ENCODE data around the gene ZBTB20.
A peak's percentile ranks its signal among the peaks of the same experiment; 100 is the strongest.

The ZBTB20 gene

GRCh38 chr3:114502204-114502603 is 644.9 kb downstream of the ZBTB20 start:
- TF ChIP-seq OSR1 (CRISPR knock-in tag; IDR thresholded peaks at IDR 0.05) (no peak), ZC3H10 (CRISPR knock-in tag; IDR thresholded peaks at IDR 0.05) (no peak), ZFP3 (CRISPR knock-in tag; IDR thresholded peaks at IDR 0.05) (no peak), BACH2 (CRISPR knock-in tag; IDR thresholded peaks at IDR 0.05; ENCODE audit: borderline replicate concordance) (no peak), PATZ1 (CRISPR knock-in tag; IDR thresholded peaks at IDR 0.05; ENCODE audit: borderline replicate concordance) (no peak), TOX (CRISPR knock-in tag; IDR thresholded peaks at IDR 0.05; ENCODE audit: borderline replicate concordance) (no peak)
- TF ChIP-seq, protein P1, sequence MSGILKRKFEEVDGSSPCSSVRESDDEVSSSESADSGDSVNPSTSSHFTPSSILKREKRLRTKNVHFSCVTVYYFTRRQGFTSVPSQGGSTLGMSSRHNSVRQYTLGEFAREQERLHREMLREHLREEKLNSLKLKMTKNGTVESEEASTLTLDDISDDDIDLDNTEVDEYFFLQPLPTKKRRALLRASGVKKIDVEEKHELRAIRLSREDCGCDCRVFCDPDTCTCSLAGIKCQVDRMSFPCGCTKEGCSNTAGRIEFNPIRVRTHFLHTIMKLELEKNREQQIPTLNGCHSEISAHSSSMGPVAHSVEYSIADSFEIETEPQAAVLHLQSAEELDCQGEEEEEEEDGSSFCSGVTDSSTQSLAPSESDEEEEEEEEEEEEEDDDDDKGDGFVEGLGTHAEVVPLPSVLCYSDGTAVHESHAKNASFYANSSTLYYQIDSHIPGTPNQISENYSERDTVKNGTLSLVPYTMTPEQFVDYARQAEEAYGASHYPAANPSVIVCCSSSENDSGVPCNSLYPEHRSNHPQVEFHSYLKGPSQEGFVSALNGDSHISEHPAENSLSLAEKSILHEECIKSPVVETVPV (CRISPR knock-in tag; IDR thresholded peaks at IDR 0.05), result no peak
- TF ChIP-seq, protein P2, sequence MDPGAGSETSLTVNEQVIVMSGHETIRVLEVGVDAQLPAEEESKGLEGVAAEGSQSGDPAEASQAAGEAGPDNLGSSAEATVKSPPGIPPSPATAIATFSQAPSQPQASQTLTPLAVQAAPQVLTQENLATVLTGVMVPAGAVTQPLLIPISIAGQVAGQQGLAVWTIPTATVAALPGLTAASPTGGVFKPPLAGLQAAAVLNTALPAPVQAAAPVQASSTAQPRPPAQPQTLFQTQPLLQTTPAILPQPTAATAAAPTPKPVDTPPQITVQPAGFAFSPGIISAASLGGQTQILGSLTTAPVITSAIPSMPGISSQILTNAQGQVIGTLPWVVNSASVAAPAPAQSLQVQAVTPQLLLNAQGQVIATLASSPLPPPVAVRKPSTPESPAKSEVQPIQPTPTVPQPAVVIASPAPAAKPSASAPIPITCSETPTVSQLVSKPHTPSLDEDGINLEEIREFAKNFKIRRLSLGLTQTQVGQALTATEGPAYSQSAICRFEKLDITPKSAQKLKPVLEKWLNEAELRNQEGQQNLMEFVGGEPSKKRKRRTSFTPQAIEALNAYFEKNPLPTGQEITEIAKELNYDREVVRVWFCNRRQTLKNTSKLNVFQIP (CRISPR knock-in tag; IDR thresholded peaks at IDR 0.05; ENCODE audit: borderline replicate concordance, low read depth), result no peak
- no peak for ATAC-seq

GRCh38 chr3:114499976-114500375 is 647.1 kb downstream of the ZBTB20 start:
- ATAC-seq, result no peak
- no peak for TF ChIP-seq TOX (CRISPR knock-in tag; IDR thresholded peaks at IDR 0.05; ENCODE audit: borderline replicate concordance)
- no peak for TF ChIP-seq ISL1 (CRISPR knock-in tag; IDR thresholded peaks at IDR 0.05)
- no peak for TF ChIP-seq CREB5 (CRISPR knock-in tag; IDR thresholded peaks at IDR 0.05; ENCODE audit: low read depth)
- no peak for TF ChIP-seq ZNF70 (CRISPR knock-in tag; IDR thresholded peaks at IDR 0.05)
- TF ChIP-seq TCF4 (CRISPR knock-in tag; IDR thresholded peaks at IDR 0.05; ENCODE audit: borderline replicate concordance), result no peak
- TF ChIP-seq RARB (CRISPR knock-in tag; IDR thresholded peaks at IDR 0.05), result no peak
- TF ChIP-seq GLIS3 (CRISPR knock-in tag; IDR thresholded peaks at IDR 0.05), result no peak
- no peak for TF ChIP-seq ZFP30 (CRISPR knock-in tag; IDR thresholded peaks at IDR 0.05)
- TF ChIP-seq ZNF565 (CRISPR knock-in tag; conservative IDR thresholded peaks at IDR 0.05; ENCODE audit: low read depth), result no peak
- TF ChIP-seq, protein P2 (CRISPR knock-in tag; IDR thresholded peaks at IDR 0.05; ENCODE audit: borderline replicate concordance, low read depth), result no peak
- no peak for TF ChIP-seq ZC3H10 (CRISPR knock-in tag; IDR thresholded peaks at IDR 0.05)
- TF ChIP-seq, protein P1 (CRISPR knock-in tag; IDR thresholded peaks at IDR 0.05), result no peak

DNA sequence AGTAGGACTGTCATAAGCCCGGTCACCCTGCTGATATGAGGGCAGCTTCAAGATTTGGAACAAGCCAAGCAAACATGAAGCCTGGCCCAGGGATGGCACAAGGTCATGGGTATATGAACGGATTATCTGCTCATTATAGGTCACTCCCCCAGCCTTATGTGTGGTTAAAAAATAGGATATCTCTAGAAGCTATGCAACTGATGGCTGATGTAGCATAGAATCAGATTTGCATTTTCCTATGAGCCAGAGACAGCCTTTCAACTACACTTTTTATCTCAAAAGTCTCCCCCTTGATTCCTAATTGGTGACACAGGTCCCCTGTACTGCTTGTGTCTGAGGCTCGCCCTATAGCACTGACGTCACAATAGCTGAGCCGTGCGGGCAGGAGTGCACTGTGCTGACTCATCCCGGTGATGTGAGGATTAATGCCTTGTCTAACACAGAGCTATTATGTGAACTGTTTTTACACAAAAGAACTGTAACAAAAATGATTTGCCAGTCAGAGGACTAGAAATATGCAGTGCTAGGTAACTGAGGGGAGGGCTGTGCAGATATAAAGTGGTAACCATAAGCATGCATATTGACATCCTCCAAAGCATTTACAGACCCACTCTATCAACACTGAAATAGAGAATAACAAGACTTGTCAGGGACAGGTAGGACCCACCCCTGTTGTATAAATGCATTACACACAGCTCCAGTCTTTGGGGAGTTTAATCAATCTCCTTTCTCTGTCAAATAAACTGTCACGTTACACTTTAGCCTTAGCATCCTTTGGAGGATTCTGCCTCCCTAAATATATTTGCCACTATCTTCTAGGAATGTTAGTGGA is 648.3 kb downstream of the ZBTB20 start:
- ATAC-seq, result peak; percentile 95
- TF ChIP-seq ISL1 (CRISPR knock-in tag; IDR thresholded peaks at IDR 0.05) (peak; percentile 32; the same call in 1 of the 2 replicates), ZNF8 (CRISPR knock-in tag; IDR thresholded peaks at IDR 0.05) (no peak), ZFP3 (CRISPR knock-in tag; IDR thresholded peaks at IDR 0.05) (peak; percentile 93)
- TF ChIP-seq, protein P1 (CRISPR knock-in tag; IDR thresholded peaks at IDR 0.05), result no peak

All from SK-N-SH treated with all-trans-retinoic acid at 6 μM for 48 hours (cell line).